ENCODE results near the gene HDAC10. TPM values are rescaled to one million over a fixed set of nuclear protein-coding genes. Genes with fewer than 3 reads are reported as not detected.

The HDAC10 gene
- total RNA-seq, 4 donors from 2014 or later = 36.4 to 60.7 (median 45.7) TPM

DNA sequence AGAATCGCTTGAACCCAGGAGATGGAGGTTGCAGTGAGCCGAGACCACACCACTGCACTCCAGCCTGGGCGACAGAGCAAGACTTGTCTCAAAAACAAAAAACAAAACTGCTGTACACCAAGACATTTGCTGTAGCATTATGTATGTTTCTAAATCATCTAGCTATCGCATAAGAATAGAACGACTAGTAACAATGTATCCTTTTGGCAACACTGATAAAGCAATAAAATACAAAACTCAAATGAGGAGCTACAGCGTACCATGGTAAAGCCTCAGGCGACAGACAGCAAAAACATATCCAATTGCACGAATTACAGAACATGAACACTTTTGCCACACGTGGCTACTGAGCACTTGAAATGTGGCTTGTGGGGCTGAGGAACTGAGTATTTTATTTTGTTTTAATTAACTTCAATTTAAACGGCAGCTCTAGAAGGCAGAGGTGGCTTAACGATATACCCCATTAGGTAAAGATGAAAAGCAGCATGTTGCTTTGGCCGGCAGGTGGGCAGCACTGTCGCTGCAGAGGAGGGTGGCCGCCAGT is 8.6 kb downstream of the HDAC10 start:
- intact Hi-C loops (cut with DNase I; ENCODE audit: low total_unique reads) = no loop called here
- DNase-seq (ENCODE audit: low spot score in 2 of 2) = no peak
- H3K4me3 ChIP-seq (ENCODE audit: low read depth, poor library complexity, severe bottlenecking) = no peak overlapping the region
- 39 to 42% methylated on average over 14 of the region's 14 CpGs for WGBS, 2 donors
- no peak for TF ChIP-seq POLR2A (IDR thresholded peaks at IDR 0.05)
- TF ChIP-seq, protein P1, sequence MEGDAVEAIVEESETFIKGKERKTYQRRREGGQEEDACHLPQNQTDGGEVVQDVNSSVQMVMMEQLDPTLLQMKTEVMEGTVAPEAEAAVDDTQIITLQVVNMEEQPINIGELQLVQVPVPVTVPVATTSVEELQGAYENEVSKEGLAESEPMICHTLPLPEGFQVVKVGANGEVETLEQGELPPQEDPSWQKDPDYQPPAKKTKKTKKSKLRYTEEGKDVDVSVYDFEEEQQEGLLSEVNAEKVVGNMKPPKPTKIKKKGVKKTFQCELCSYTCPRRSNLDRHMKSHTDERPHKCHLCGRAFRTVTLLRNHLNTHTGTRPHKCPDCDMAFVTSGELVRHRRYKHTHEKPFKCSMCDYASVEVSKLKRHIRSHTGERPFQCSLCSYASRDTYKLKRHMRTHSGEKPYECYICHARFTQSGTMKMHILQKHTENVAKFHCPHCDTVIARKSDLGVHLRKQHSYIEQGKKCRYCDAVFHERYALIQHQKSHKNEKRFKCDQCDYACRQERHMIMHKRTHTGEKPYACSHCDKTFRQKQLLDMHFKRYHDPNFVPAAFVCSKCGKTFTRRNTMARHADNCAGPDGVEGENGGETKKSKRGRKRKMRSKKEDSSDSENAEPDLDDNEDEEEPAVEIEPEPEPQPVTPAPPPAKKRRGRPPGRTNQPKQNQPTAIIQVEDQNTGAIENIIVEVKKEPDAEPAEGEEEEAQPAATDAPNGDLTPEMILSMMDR (IDR thresholded peaks at IDR 0.05) = no peak

DNA sequence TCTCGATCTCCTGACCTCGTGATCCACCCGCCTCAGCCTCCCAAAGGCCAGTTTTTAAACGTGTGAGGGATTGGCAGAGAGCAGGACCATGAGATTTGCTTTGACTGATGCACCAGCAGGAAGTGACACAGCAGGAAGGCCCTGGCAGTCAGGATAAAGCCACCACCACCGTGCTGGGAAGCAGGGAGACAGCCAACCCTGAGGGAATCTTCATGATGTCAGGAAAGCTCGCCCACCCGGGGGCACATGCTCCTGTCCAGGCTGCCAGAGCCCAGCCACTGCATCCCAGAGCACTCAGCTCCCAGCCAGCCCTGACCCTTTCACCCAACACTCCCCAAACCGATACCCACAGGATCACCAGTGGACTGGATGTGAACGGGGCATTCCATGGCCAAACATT is 12.3 kb downstream of the HDAC10 start:
- intact Hi-C loops (cut with DNase I; ENCODE audit: low total_unique reads) = no loop called here
- no peak for DNase-seq (ENCODE audit: low spot score in 2 of 2)
- TF ChIP-seq, protein P1 (IDR thresholded peaks at IDR 0.05) = no peak
- TF ChIP-seq POLR2A (IDR thresholded peaks at IDR 0.05) = no peak
- 86 to 93% methylated on average over 9 of the region's 9 CpGs for WGBS, 2 donors
- H3K4me3 ChIP-seq (ENCODE audit: low read depth, poor library complexity, severe bottlenecking) = no peak overlapping the region

DNA sequence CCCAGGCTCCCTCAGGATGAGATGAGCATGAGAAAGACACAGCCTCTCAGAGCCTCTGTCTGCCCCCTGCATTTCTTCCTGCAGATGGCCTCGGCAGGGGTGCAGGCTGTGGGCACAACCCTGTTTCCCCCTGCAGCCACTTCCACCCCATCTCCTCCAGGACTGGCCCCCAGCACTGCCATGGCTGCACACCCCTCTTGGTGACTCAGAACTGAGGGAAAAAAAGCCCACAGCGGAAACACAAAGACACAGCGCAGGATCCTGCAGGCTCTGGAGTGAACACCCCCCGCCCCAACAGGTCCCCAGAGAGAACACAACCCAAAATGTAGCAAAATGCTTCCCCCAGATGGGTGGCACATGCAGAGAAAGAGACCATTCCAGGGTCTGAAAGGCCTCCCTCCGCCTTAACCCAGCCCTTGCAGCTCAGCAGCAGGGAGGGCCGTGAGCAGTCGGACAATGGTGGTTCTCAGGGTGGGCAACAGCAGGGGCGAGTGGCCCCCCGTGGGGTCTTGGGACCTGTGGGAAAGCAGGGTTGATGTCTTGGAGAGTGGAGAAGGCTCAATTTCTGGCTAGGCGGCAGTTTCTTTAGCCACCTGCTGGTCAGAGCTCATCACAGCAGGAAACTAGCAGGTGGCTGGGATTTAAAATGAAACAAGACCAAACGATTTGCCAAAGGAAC is 14.2 kb downstream of the HDAC10 start:
- intact Hi-C loops (cut with DNase I; ENCODE audit: low total_unique reads) = no loop called here
- DNase-seq (ENCODE audit: low spot score in 2 of 2) = no peak
- no peak overlapping the region for H3K4me3 ChIP-seq (ENCODE audit: low read depth, poor library complexity, severe bottlenecking)
- 70 to 71% methylated on average over 10 to 11 of the region's 11 CpGs for WGBS, 2 donors
- TF ChIP-seq, protein P1 (IDR thresholded peaks at IDR 0.05) = no peak
- TF ChIP-seq POLR2A (IDR thresholded peaks at IDR 0.05) = no peak

DNA sequence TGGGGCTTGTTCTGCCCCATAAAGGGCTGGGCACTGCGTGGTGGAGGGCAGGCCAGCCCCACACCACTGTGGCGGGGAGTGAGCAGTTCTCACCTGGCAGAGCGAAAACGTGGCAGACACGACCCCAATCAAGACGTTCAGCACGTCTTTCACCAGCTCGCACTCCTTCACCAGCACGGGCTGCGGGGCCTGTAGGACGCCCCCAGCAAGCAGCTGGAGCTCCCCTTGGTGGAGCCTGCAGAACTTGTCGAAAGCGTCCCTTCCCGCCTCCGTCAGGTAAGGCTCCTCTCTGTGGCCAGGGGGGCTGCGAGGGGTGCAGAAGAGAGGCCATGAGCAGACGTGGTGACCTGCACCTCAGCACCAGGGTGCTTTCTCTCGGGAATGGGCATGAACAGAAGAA is 17.8 kb downstream of the HDAC10 start:
- TF ChIP-seq POLR2A (IDR thresholded peaks at IDR 0.05) = no peak
- TF ChIP-seq, protein P1 (IDR thresholded peaks at IDR 0.05) = no peak
- H3K4me3 ChIP-seq (ENCODE audit: low read depth, poor library complexity, severe bottlenecking) = no peak overlapping the region
- DNase-seq (ENCODE audit: low spot score in 2 of 2) = no peak
- 88 to 94% methylated on average over 18 of the region's 18 CpGs for WGBS, 2 donors
- intact Hi-C loops (cut with DNase I; ENCODE audit: low total_unique reads) = no loop called here

DNA sequence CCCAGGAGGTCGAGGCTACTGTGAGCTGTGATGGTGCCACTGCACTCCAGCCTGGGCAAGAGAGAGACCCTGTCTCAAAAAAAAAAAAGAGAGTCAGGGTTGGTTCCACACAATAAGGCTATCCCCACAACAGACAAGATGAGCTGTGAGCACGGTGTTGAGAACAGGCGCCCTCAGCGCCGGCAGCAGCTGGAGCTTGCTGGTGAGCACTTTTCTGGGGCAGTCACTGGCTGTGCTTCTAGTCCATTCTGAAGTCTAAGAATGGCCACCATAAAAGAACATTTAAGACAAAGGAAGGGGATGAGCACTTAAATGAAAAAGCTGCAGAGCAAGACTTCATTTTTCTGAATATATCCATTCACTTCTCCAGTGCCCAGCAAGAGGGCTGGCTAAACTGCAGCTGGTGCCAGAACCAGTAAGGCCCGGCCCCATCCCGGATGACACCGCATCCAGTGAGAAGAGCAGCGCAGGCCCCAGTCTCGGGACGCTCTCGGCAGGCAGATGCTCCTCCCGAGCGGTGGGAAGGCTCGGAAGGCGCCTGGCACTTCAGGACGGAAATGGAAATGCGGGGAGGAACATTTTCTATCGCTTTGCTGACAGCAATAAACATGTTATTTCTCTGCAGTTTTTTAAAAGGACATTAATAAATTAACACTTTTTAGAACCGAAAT is 18.4 kb downstream of the HDAC10 start:
- DNase-seq (ENCODE audit: low spot score in 2 of 2) = no peak
- intact Hi-C loops (cut with DNase I; ENCODE audit: low total_unique reads) = no loop called here
- no peak overlapping the region for H3K4me3 ChIP-seq (ENCODE audit: low read depth, poor library complexity, severe bottlenecking)
- no peak for TF ChIP-seq POLR2A (IDR thresholded peaks at IDR 0.05)
- TF ChIP-seq, protein P1 (IDR thresholded peaks at IDR 0.05) = no peak
- 92 to 93% methylated on average over 20 of the region's 20 CpGs for WGBS, 2 donors
